Left kidney (tissue), 2 donors: ENCODE measurements around the gene SPRED1. TPM values are rescaled to one million over a fixed set of nuclear protein-coding genes. Genes with fewer than 3 reads are reported as not detected.
"Not testable (repeated sequence)": the region's sequence is repeated elsewhere in the genome, so short reads cannot be mapped to it uniquely, and the experiment has no call there.

Experiments
- DNase-seq: peaks from one replicate; pipeline ENCODE4 v3.0.0-alpha.2; 2013
- polyA plus RNA-seq: library from polyadenylated mRNA; unstranded; fragments of 120-200 nt; gene quantifications from one replicate; pipeline ENCODE4 v1.2.1, GENCODE V29; 2013; ENCODE audit not compliant: insufficient read length

Gene SPRED1
- polyA plus RNA-seq, 1 donor = 36.2 TPM

DNA sequence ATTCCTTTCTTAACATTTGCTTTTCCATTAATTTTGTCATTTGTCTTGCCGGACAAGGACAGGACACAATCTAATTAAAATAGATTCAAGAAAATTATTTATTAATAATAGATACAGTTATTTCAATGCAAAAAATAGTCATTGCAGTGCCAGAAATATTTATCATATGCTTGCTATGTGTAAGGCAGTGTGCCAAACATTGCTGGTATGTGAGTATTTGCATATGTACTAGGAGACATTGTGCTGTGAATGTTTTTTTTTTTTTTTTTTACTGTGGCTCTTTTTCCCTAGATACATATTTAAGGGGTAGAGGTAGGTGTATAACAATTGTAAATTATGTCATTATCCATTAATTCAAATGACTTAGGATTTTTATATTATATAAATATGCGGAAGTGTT lies 23.3 kb downstream of the SPRED1 start:
- DNase-seq = no peak

GRCh38 chr15:38277281-38277680 lies 24.6 kb downstream of the SPRED1 start:
- DNase-seq = not testable (repeated sequence)

DNA sequence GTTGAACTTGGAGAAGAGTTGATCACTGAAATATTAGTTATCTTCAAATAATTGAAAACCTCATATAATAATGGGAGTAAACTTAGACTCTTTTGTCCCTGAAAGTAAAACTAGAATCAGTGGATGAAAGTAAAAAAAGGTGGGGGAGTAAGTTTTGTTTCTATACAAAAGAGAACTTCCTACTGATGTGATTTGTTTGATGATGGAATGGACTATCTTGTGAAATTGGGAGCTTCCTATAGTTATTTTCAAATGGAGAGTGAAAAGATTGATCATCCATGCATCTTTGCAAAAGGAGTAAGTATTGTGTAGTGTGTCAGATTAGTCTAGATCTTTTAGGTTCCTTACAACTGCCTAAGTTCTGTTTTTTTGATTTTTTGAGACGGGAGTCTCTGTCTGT lies 28.4 kb downstream of the SPRED1 start:
- no peak for DNase-seq

- no peak for DNase-seq
Measured at GRCh38 chr15:38283010-38283409, 30.4 kb downstream of the SPRED1 start.

- no peak for DNase-seq
Measured at GRCh38 chr15:38285456-38285855, 32.8 kb downstream of the SPRED1 start.

DNA sequence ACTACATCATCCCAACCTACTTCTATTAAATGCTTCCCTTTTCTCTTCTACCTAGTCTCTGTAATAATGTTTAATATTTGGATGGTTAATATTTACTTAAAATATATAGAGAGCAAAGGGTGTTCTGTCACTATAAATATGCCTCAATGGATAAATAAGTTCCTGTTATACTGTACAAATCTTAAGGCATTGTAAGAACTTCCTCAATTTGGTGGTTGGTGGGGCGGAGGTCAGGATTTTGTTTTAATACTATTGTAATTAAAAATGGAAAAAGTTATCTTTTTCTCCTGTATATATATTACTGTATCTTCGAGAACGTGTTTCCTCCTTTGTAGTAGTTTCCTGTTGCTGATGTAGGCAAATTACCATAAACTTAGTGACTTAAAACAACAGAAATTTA lies 41.5 kb downstream of the SPRED1 start:
- no peak for DNase-seq

- DNase-seq = no peak
Measured at GRCh38 chr15:38297623-38298388, 45.2 kb downstream of the SPRED1 start.

GRCh38 chr15:38299216-38299615 lies 46.6 kb downstream of the SPRED1 start:
- no peak for DNase-seq

DNA sequence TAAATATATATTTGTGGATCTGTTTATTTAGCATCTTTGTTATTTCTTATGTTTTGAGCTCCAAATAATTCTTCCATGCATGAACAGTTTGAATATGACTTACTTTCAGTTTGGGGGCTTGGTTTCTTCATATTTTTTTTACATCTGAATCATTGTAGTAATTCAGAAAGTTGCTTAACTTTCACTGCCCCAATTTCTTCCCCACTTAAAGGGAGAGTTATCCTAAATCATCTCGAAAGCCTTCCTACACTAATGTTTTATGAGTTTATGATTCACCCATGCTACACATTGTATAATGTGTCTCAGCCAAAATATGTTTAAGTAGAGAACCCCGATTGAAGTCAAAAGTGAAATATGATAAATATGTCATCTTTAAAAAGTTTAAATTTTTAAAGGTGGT lies 47.8 kb downstream of the SPRED1 start:
- DNase-seq = no peak

- DNase-seq = no peak
Measured at GRCh38 chr15:38304481-38304880, 51.8 kb downstream of the SPRED1 start.

- DNase-seq = no peak
Measured at GRCh38 chr15:38307251-38307650, 54.6 kb downstream of the SPRED1 start.

DNA sequence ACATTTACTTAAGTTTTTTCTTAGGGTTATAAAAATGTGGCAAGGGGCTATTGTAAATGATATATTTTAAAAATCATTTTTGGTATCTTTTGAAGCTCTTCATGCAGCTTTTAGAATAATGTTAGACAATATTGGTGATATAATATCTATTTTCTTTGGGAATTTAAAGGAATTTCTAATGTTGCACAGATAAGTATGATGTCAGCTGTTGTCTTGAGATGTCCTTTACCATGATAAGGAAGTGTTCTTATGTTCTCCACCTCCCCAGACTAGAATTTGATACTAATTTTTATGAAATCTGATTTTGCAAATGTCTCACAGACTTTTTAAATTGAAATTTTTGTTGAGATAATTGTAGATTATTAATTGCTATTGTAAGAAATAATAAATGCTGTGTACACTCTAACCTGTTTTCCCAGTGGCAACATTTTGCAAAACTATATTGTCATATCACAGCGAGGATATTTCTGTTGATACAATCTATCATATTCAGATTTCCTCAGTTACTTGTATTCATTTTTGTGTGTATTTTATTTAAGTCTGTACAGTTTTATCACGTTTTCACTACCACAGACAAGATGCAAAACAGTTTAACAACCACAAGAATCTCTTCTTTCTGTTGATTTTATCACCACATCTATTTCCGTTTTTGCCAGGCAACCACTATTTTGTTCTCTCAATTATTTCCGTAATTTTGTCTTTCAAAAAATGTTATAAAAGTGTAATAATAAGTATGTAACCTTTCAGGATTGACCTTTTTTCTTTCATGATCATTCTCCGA lies 55.4 kb downstream of the SPRED1 start:
- no peak for DNase-seq

GRCh38 chr15:38308797-38309196 lies 56.2 kb downstream of the SPRED1 start:
- no peak for DNase-seq

GRCh38 chr15:38312190-38312589 lies 59.6 kb downstream of the SPRED1 start:
- no peak for DNase-seq

GRCh38 chr15:38316311-38316710 lies 63.7 kb downstream of the SPRED1 start:
- DNase-seq = no peak

DNA sequence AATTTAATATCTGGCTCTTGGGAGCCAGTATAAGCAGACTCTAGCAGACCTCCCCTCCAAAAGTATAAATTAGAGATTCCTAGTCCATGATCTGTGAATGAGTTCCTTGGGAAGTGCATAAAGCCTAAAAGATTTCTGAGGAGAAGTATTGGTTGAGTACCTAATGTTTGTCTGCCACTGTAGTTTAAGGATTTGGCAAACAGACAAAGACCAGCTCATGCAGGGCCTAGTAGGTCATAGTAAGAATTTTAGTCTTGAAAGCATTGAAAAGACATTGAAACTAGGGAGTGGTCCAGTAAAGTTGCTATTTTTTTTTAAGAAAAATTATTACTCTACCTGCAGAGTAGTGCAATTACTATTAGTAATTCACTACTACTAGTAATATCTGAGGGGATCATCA lies 67.5 kb downstream of the SPRED1 start:
- no peak for DNase-seq

GRCh38 chr15:38320866-38321265 lies 68.2 kb downstream of the SPRED1 start:
- no peak for DNase-seq

GRCh38 chr15:38323895-38324294 lies 71.3 kb downstream of the SPRED1 start:
- DNase-seq = no peak

- no peak for DNase-seq
Measured at GRCh38 chr15:38324939-38325647, 72.5 kb downstream of the SPRED1 start.

- DNase-seq = no peak
Measured at GRCh38 chr15:38325648-38325990, 73.0 kb downstream of the SPRED1 start.

DNA sequence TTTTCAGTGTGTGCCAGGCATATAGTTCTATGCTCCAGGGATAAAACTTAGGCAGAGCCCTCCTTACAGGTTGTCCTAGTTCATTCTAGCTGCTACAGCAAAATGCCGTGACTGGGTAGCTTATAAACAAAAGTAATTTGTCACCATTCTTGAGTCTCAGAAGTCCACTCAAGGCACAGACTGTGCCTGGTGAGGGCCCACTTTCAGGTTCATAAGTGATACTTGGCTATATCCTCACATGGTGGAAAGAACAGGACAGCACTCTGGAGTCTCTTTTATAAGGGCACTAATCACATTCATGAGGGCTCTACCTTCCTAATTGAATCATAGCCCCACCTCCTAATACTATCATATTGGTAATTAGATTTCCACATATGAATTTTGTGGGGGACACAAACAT lies 80.1 kb downstream of the SPRED1 start:
- no peak for DNase-seq

DNA sequence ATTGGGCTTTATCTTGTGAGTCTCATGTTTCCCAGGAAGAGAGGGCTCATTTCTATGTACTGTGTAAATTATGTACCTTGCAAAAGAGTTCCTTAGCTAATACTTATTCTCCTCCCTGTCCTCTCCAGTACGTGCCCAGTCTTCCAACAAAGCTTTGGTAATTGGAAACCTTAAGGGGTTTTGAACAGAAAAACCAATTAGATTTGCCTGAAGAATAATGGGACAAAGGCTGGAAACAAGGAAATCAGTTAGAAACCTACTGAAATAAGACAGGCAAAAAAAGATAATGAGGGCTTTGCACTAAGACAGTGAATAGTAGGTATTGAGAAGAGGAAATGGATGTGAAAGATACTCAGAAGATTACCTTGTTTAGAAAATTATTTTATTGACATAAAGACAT lies 82.5 kb downstream of the SPRED1 start:
- no peak for DNase-seq

GRCh38 chr15:38344351-38344750 lies 91.7 kb downstream of the SPRED1 start:
- DNase-seq = no peak
